H54 (cell line): ENCODE results near the gene ZNF865.
"Not testable (repeated sequence)": the region's sequence is repeated elsewhere in the genome, so short reads cannot be mapped to it uniquely, and the experiment has no call there.

ENCODE experiments used
- DNase-seq: peaks from one replicate; pipeline ENCODE4 v3.0.0; 2011; ENCODE audit warnings: low spot score, mixed read lengths; ENCODE audit not compliant: insufficient read length
- FAIRE-seq: peaks from 3 replicates; lab custom pipeline; 2011; peaks lifted over from hg19 to GRCh38; lab: Jason Lieb, UNC
- POLR2A ChIP-seq: IDR thresholded peaks from 2 replicates; pipeline ENCODE4 v1.6.1; 2011; ENCODE audit warnings: low read depth, mild to moderate bottlenecking, low read length

The ZNF865 gene

GRCh38 chr19:55605637-55606470, at the start of gene ZNF865:
Gene ZNF865, plus strand, starts transcription at chr19:55605647. Its CDS starts 7,972 bp downstream, at chr19:55613619.
- peak; percentile 99 for DNase-seq
- FAIRE-seq = no peak
- TF ChIP-seq POLR2A = peak; percentile 43; the same call in 1 of the 2 replicates

DNA sequence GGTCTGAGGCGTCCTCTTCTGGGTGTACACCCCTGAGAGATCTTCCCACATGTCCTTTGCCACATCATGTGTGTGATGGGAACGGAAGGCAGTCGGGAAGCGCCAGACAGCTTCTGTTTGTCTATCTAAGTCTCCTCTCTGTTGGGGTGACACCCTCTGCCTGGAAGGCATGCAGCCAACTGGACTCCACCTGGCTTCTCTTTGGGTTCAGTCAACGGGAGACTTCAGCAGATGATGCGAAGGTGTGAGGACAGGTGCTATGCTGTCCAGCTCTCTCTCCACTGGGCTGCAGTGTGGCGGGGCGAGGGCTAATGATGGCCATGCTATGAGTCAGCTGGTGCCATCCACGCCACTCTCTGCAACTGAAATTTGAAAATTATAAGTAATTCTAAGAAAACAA, 45.8 kb upstream of the ZNF865 start:
- DNase-seq = no peak
- no peak for FAIRE-seq
- TF ChIP-seq POLR2A = no peak

DNA sequence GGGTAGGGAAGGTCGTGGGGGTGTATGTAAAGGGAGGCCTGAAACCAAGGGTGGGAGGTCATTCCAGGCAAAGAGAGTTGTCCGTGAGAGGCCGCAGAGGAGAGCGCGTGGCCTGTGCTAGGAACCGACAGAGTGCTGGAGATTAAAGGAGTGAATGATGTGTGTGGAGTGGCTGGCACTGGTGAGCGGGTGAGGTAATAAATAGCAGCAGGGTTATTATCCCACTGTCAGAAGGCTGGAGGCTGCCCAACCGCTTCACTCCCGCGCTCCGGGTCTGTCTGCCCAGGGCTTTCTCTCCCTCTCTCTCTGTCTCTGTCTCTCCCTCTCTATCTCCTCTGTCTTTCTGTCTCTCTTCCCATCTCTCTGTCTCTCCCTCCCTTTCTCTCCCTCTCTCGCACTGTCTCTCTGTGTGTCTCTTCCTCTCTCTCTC, 42.2 kb upstream of the ZNF865 start:
- FAIRE-seq (no peak), DNase-seq (no peak)
- no peak for TF ChIP-seq POLR2A

GRCh38 chr19:55566823-55567222, 38.6 kb upstream of the ZNF865 start:
- FAIRE-seq (no peak), DNase-seq (no peak)
- no peak for TF ChIP-seq POLR2A

DNA sequence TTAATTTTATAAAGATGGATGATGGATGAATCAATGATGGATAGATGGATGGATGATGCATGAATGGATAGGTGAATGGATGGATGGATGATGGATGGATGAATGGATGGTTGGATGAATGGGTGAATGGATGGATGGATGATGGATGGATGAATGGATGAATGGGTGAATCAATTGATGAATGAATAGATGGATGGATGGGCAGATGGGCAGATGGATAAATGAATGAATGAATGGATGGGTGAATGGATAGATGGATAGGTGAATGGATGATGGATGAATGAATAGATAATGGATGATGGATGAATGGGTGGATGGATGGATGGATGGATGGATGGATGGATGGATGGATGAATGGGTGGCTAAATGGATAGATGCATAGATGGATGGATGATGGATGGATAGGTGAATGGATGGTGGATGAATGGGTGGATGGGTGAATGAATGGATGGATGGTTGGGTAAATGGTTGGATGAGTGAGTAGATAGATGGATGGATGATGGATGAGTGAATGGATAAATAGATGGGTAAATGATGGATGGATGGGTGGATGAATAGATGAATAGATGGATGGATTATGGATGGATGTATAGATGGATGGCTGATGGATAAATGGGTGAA, 37.6 kb upstream of the ZNF865 start:
- no peak for TF ChIP-seq POLR2A
- DNase-seq (no peak), FAIRE-seq (no peak)

GRCh38 chr19:55569477-55569876, 36.0 kb upstream of the ZNF865 start:
- FAIRE-seq, DNase-seq: not testable (repeated sequence)

DNA sequence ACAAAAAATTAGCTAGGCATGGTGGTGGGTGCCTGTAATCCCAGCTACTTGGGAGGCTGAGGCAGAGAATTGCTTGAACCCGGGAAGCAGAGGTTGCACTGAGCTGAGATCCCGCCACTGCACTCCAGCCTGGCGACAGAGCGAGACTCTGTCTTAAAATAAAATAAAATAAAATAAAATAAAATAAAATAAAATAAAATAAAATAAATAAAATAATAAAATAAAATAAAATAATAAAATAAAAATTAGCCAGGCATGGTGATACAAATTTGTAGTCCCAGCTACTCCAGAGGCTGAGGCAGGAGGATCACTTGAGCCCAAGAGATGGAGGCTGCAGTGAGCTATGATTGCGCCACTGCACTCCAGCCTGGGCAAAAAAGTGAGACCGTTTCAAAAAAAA, 31.5 kb upstream of the ZNF865 start:
- FAIRE-seq, DNase-seq: not testable (repeated sequence)

- DNase-seq = no peak
- no peak for FAIRE-seq
- TF ChIP-seq POLR2A = no peak
Observed at GRCh38 chr19:55576746-55577145, 28.7 kb upstream of the ZNF865 start.

GRCh38 chr19:55578031-55578760, 27.3 kb upstream of the ZNF865 start:
- no peak for FAIRE-seq
- TF ChIP-seq POLR2A = no peak
- DNase-seq = no peak

- no peak for TF ChIP-seq POLR2A
- DNase-seq (no peak), FAIRE-seq (no peak)
Observed at GRCh38 chr19:55578761-55579747, 26.4 kb upstream of the ZNF865 start.

DNA sequence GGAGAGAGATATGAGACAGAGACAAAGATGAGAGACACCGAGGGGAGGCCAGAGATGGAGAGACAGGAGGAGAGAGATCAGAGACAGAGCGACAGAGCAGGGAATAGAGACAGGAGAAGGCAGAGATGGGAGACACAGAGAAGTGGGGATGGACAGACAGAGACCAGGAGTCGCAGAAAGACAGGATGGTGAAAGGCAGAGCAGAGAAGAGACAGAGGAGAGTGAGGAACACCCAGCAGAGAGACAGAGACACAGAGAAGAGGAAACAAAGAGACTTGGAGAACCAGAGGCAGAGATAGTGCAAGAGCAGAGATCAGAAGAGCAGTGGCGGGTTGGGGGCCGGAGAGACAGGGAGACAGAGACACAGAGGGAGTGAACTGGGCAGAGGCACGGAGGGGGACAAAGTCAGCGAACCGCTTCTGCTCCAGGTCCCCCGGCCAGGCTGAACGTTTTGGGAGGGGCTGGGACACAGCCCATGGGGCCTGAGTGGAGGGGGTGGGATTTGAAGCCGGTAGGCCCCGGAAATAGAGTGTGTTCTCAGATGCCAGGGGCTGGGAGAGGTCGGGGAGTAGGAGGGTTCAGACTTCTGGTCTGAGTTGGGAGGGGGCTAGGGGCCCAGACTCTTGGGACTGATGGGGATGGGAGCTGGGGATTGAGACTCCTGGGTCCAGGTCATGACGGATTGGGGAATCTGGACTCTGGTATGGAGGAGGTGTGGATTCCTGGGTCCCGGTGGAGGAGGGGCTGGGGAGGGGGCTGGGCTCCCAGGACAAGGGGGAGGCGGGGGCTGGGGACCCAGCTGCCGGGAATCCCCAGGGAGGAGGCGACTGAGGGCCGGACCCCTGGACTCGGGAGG, 25.5 kb upstream of the ZNF865 start:
- TF ChIP-seq POLR2A = peak; percentile 35
- FAIRE-seq (no peak), DNase-seq (peak; percentile 73)

DNA sequence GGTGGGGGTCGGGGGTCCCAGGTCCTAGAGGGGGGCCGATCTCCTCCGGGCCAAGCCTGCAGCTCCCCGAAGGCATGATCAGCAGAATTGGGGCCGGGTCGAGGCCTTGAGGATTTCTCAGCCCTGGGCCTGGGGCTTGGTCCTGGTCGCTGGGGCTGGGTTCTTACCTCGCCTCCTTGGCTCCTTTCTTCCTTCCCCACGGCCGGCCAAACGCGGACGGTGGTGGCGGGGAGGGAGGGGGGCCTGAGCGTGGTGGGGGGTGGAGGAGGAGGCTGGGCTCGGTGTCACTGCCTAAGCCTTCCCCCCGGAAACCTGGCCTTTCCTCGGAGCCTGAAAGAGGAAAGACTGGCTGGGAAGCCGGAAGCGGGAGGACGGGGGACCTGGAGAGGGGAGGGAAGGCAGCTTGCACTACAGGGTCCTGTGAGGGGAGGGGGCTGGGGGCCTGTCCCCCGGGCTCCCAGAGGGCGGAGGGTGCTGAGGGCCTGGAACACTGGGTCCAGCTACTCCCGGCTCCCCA, 24.8 kb upstream of the ZNF865 start, which contains the start of gene ZNF579:
Gene ZNF579 (minus strand): TSS at position 221 of the 517 bp plus-strand sequence. CDS start 1,209 bp downstream, outside the sequence.
- FAIRE-seq (no peak), DNase-seq (peak; percentile 97)
- TF ChIP-seq POLR2A = peak; percentile 38
